GM18511 (cell line): ENCODE measurements around the gene TMED10.
"Not testable (repeated sequence)": the region's sequence is repeated elsewhere in the genome, so short reads cannot be mapped to it uniquely, and the experiment has no call there.

Experiments
- ATAC-seq: cut with Tn5 transposase; IDR thresholded peaks from one replicate; pipeline ENCODE4 v1.9.1; 2021; ENCODE audit warnings: mild to moderate bottlenecking, moderate library complexity; ENCODE audit not compliant: unreplicated experiment

Gene TMED10

DNA sequence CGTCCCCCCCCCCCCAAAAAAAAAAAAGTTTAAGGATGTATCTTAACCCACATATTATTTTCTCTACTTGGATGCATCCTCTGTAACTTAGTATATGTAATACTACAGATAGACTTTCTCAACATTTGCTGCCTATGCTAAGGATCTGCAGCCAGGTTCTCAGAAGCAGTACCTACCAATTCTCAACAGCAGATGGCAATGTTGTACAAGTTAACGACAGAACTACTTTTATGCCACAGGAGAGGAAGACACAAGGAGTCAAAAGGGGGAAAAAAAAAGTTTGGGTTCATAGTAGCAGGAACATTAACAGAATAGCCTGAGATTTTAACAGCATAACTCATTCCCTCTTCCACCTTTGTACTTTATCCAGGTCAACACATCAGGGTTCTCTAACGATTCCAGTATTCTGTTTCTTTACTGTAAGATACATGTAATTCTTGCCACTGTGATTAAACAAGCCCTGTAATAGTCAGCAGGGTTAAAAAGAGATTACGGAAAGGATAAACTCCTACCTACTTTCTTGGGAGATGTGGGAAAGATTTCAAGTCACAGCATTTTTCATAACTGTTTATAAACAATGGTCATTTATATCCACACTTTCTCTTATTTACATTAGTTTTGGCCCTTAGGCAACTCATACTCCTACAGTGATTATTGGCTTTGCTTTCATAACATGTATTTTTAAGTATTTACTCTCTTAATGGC lies 43.9 kb downstream of the TMED10 start:
- ATAC-seq, result no peak

DNA sequence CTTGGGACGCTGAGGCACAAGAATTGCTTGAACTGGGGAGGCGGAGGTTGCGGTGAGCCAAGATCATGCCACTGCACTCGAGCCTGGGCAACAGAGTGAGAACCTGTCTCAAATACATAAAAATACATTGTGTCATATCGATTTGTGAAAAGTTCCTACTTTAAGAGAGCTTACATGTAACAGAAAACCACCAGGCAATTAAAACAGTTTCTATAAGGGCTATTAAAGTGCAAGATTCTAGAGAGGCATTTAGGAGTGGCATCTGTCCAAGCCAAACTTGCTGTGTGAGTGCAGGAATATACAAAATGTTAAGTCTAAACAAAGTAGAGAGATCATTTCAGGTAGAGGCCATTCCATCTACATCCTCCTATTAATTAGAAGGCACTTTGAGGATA lies 47.8 kb downstream of the TMED10 start:
- ATAC-seq, result no peak

DNA sequence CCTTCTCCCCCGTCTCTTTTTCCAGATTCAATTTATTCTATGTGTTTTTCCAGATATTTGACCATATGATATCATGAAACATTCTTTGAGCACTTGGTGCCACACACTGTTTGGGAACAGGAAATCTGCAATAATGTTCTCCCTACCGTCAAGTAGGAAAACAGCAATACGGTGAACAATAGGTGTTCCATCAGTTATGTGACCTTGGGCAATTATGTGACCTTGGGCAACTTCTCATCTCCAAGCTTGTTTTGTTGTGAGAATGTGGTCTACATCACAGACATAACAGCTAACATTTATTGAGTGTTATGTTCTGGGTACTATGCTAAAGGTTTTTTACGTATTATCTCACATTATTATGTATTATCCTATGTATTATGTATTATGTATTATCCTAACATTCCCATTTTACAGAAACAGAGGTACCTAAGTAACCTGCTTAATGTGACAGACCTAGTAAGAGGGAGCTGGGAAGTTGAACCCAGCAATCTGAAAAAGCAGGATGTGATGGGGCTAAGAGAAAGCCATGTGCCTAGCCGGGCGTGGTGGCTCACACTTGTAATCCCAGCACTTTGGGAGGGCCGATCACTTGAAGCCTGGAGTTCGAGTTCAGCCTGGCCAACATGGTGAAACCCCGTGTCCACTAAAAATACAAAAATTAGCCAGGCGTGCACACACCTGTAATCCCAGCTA lies 48.4 kb downstream of the TMED10 start:
- no peak for ATAC-seq

DNA sequence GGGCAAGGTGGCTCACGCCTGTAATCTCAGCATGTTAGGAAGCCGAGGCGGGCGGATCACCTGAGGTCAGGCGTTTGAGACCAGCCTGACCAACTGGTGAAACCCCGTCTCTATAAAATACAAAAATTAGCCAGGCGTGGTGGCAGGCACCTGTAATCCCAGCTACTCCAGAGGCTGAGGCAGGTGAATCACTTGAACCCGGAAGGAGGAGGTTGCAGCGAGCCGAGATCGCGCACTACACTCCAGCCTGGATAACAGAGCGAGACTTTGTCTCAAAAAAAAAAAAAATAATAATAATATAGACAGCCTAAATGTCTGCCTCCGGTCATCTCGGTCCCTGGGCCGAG lies 49.0 kb downstream of the TMED10 start:
- ATAC-seq, result not testable (repeated sequence)

DNA sequence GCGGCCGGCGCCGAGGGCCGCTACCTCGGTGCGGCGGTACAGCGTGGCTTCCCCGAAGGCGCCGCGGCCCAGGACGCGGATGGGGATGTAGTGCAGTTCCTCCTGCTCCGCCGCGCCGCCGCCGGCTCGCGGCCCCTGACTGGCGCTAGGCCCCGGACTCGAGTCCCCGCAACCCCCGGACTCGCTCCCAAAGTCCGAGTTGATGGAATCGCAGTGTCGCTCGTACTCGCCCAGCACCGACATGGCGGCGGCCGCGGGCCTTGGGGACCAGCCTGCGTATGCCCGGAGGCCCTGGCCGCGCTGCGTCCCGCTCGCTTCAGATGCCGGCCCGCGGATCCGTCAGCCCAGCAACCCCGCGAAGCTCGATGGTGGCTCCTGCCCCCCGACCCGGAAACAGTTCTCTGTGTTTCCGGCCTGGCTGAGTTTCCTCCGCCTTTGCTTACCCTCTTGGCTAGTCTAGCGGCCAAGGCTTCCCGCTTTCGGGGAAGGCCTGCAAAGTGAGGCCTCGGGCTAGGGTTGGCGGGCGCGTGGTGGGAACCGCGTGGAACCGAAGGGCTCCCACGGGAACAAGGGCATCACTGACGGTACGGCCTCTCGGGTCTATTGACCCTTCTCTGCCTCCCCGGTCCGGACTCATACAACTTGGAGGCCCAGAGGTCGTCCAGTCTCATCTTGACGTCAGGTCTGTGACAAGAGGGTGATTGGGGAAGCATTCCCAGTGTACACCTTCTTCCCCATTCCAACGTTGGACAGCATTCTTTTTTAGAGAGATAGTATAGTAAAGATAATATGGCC lies 49.5 kb downstream of the TMED10 start, which contains the start of gene NEK9:
Gene NEK9, minus strand, starts transcription at position 370 of the 795 bp plus-strand sequence. Its CDS starts 127 bp downstream, at position 243.
- peak; percentile 94 for ATAC-seq

DNA sequence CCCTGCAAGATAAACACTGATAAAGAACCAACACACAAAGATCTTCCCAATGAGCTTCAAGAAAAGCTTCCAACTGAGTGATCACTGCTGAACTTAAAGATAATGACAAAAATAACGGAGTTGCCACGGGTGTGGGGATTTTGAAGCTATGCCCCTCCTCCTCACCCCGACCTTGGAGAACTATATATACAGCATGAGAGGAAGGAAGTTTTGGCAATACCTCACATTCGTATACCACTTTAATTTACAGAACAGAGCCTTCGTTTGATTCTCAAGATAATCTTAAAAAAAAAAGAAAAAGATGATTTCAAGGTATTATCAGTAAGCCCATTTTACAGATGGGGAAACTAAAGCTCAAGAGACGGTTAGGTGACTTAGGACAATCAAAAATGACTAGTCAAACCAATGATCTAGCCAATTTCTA lies 50.3 kb downstream of the TMED10 start:
- ATAC-seq, result no peak

DNA sequence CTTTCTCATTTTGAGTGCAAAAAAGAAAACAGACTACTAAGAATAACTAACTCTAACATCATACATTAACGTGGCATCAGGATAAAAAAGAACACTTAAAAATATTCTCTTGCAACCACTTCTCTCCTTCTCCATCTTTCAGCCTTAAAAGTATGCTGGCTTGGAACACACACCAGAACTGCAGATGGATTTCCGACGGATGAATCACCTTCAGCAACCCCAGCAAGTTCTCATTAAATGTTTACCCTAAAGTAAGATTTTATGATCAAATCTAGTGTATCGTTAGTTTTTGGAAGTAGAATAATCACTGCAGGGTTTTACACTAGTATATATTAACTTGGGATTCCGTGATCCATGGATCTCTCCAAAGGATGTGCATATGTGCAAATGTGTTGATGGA lies 50.8 kb downstream of the TMED10 start:
- no peak for ATAC-seq

DNA sequence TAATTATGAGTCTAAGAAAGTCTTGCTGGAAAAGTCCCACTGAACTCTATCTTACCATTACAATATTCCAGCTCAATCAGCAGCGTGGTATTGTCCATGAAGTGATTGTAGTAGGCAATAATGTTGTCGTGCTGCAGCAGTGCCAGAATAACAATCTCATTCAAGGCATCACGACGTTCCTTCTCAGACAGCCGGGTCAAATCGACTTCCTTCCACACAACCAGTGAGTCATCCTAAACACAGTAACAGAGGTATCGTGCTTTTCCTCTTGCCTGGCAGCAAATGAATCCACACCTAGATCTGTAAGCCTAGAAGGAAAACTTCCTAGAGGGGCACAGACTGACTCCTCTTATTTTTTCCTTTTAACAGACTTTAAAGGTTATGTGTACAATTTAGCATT lies 52.4 kb downstream of the TMED10 start:
- ATAC-seq, result no peak

DNA sequence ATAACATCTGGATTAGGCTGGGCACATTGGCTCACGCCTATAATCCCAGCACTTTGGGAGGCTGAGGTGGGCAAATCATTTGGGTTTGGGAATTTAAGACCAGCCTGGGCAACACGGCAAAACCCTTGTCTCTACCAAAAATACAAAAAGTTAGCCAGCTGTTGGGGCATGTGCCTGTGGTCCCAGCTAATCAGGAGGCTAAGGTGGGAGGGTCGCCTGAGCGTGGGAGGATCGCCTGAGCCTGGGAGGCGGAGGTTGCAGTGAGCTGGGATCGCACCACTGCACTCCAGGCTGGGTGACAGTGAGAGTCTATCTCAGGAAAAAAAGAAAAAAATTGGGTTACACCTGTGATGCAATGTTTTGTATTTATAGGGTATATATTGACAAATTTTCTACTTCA lies 54.9 kb downstream of the TMED10 start:
- ATAC-seq, result no peak

DNA sequence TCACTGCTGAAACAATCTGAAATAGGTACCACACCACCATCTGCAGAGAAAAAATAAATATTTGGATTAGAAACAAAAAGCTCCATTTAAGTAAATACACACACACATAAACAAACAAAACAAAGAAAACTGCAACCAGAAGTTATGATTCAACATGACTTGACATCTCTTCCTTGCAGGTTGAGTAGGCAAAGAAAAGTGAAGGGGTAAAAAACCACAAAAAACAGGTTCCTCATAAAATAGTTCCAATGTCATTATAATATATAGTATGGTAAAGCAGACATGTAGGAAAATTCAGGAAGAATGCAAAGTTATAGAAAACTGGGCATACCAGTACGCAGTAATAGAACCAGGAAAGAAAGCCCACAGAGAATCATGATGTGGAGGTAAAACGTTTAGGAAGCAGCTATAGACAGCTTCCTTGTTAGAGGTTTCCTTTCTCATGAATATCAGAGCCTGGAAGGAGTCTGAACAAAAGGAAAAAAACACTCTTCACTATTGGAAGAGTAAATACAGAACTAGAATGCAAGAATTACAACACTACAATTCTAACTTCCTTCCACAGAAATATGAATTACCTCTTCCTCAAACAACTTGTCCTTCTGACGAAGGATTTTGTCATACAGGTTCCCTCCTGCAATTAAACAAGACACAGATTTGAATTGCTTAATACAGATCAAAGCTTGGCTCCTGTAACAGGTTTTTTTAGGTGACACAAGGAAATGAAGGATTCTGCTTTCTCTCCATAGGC lies 55.7 kb downstream of the TMED10 start:
- no peak for ATAC-seq

DNA sequence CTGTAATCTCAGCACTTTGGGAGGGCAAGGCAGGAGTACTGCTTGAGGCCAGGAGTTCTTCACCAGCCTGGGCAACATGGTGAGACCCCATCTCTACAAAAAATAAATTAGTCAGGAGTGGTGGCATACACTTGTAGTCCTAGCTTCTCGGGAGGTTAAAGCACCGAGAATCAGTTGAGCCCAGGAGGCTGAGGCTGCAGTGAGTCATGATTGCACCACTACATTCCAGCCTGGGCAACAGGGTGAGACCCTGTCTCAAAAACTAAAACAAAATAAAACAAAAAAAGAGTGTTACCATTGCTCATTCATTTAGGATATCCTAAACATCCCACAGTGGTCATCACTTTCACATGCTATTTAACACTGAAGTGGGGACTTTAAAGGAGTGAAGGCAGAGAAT lies 57.4 kb downstream of the TMED10 start:
- ATAC-seq, result no peak

DNA sequence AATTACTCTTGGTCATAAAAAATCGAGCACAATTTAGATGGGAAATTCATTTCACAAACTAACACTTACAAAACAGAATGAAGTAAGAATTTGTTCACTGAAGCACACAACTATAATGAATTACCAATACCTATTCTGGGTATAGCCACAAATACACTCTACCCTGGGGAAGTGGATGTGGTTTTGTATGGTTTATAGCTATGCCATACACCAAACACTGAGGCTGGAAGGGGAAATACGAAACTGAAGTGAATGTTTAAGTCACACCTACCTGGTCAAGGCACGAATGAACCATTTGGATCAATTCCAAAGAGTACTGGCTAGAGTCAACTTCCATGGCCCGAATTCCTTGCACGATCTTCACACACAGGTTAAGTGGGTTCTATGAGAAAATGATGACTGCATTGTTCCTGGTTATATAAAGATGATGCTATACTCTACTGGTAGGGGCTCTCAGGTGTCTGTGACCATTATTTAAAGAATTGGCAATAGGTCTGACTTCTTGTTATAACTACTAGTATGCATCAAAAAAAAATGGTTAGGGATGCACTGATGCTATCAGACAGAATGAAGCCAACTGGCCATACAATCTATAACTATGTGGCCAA lies 62.4 kb downstream of the TMED10 start:
- no peak for ATAC-seq

DNA sequence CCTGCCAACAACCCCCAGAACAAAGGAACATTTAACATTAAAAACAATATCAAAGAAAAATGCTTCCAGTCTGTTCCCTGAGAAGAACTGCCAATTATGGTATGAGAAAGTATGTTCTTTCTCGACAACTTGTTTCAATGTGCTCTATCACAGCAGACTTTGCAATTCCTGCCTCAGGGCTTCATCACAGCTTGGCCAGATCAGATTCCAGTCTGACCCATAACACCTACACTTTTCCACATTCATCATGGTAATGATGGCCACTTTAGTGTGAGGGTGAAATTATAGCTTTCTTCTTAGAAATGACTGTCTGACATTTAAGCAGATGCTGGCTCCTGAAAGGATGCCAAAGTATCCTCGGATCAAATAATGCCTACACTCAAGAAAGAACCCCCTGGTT lies 66.5 kb downstream of the TMED10 start:
- ATAC-seq, result no peak

DNA sequence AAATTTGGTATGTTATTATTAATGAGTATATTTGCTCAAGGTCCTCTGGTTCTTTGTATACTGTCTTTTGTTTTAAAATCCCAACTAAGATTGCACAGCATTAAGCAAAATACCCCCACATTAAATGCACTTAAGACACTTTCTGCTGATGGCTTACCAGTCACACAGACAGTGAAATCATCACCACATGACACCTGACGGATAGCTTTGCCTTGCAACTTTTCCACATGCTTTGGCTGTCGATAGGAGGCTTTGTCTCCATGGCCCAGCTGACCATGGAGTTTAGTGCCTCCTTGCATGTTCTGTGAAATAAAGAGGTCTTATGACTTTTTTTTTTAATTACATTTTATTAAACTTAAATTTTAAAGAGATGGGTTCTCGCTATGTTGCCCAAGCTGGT lies 69.2 kb downstream of the TMED10 start:
- ATAC-seq, result no peak

DNA sequence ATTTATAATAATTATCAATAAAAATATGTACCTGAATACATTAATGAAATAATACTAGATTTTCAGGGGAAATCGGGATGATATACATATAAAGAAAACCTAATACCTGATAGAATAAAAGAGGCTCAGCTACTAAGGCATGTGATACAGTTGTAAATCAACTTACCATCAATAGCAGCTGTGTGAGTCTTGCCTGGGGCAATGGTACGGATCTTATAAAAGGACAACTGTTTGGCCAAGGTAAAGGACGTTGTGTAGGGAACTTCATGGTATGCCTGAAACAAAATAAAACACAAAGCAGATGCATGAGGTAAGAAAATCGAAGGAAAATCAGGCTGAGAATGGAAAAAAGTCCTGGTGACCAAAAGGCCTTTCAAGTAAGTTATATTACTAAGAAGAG lies 74.9 kb downstream of the TMED10 start:
- ATAC-seq, result no peak

DNA sequence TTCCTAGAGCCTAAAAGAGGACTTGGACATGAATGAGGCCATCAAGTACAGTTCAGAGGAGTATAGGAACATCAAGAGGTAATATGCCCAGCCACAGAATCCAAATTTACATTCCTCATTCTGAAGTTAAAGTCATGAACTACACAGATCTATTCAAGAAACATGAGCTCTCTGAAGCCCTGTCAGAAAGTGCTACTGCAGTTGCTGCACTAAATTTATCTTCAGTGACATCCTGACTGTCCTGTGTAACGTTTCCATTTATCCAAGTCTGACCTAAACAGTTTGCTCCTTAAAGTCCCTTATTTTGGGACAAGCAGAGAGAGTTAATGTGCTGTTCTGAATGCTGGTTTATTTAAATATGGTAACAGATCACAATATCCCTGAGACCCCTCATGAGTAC lies 77.7 kb downstream of the TMED10 start:
- no peak for ATAC-seq

DNA sequence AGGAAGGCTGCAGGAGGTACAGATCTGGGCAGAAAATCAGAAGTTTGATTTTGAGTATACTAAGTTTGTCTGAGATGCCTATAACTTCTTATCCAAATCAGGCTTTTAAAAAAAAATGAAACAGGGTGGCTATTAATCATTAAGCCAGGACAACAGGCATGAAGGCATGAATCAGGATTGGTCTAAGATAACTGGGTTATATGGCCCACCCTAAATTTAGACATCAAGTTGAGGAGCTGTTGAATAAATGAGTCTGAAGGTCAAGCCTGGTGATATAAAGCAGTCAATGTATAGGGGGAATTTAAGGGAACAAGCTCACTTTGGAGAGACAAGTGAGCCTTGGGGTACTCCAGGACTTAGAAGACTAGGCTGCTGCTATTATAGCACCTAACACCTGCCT lies 78.2 kb downstream of the TMED10 start:
- ATAC-seq, result no peak

DNA sequence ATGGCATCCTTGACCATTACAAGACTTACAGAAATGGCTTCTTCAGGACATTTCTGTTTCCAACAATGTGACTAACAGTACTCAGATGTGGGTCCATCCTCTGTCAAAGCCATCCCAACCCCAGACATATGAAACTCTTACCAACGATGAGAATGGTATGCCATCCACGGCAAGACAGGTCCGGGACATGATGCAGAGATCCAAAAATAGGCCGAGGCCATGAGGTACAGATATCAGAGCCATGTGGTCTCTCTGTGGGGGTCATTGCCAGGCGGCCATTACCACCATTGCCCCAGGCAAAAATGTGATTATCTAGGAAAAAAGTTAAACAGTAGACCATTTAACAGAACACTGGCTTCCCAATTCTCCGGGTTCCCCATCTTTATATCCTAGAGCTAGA lies 79.5 kb downstream of the TMED10 start:
- ATAC-seq, result no peak

DNA sequence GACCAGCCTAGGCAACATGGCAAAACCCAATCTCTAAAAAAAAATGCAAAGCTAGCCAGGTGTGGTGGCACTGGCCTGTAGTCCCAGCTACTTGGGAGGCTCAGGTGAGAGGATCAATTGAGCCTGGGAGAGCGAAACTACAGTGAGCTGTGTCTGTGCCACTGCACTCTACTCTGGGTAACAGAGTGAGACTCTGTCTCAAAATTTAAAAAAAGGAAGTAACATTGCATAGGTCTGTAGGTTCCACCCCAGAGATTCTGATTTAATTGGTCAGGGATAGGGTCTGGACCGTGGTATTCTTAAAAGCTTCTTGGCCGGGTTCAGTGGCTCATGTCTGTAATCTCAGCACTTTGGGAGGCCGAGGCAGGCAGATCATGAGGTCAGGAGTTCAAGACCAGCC lies 80.7 kb downstream of the TMED10 start:
- ATAC-seq, result no peak

DNA sequence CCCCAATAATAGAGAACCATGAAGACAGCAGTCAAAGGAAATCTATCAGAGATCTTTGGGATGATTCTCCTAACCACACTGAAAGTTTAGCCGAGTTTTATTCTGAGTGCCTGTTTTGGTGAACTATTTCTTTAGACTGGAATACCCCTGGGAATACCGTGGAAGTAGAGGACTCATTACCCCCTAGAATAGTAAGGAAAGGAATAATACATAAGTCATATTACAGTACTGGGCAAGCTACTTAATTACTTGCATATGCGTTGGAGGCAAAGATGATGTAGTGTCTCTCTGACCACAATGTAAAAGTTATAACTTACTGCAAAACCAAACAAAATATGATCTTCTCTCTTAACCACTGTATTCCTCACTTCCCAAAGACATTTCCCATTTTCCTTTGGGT lies 81.5 kb downstream of the TMED10 start:
- ATAC-seq, result no peak

DNA sequence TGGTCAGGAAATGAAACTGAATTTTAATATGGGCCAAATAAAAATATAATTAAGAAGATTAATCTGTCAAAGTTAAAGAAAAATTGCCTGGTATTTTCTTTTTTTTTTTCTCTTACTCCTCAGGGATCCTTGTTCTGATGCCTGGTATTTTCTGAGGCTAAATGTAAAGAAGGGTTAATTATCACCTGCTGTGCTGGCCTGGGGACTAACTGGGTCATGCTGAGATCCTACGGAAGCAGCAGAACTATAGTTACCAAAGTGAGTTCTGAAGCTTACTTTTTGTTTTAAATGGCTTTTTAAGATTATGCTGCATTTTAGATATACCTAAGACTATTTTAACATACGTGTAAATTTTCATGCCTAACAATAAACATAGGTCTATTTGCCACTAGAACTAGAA lies 83.7 kb downstream of the TMED10 start:
- ATAC-seq, result no peak
